Heart right ventricle (tissue), 16 donors: Measurements from ENCODE around the gene CEP72. TPM values are rescaled to one million over a fixed set of nuclear protein-coding genes. Genes with fewer than 3 reads are reported as not detected.

Source experiments
- ATAC-seq, 8 donors: fragments of 200-7000 bp; cut with Tn5 transposase; one replicate each; pipeline ENCODE4 v1.9.1; 2020; ENCODE audit warnings: mild to moderate bottlenecking in 8 of 8, moderate library complexity in 8 of 8, moderate number of reproducible peaks in 1 of 8
- DNase-seq, 2 donors: peaks; one replicate each; pipeline ENCODE4 v3.0.0-alpha.2; 2020
- H3K27ac ChIP-seq, 10 donors: fragments of 200-600 bp; sonication (generic) in 2 of 10; one replicate each; pipeline versions ENCODE4 v1.5.0 to v1.8.0; 2020 to 2022; ENCODE audit warnings: mild to moderate bottlenecking in 3 of 10
- H3K27me3 ChIP-seq, 7 donors: fragments of 200-600 bp; one replicate each; pipeline ENCODE4 v1.8.0; 2021 to 2022; ENCODE audit warnings: mild to moderate bottlenecking in 2 of 7
- H3K36me3 ChIP-seq, 9 donors: fragments of 200-600 bp; sonication (generic) in 1 of 9; one replicate each; pipeline versions ENCODE4 v1.5.0 to v1.8.0; 2020 to 2022; ENCODE audit warnings: mild to moderate bottlenecking in 2 of 9
- H3K4me1 ChIP-seq, 9 donors: fragments of 200-600 bp; sonication (generic) in 1 of 9; one replicate each; pipeline versions ENCODE4 v1.5.0 to v1.8.0; 2020 to 2022; ENCODE audit warnings: mild to moderate bottlenecking in 4 of 9
- H3K4me3 ChIP-seq, 10 donors: fragments of 200-600 bp; sonication (generic) in 2 of 10; one replicate each; pipeline versions ENCODE4 v1.5.0 to v1.8.0; 2020 to 2022; ENCODE audit warnings: mild to moderate bottlenecking in 7 of 10, moderate library complexity in 2 of 10
- H3K9me3 ChIP-seq, 11 donors: fragments of 200-600 bp in 10 of 11; sonication (generic) in 2 of 11; one replicate each; pipeline versions ENCODE4 v1.5.0 to v1.8.0; 2013 to 2022; ENCODE audit warnings: mild to moderate bottlenecking in 2 of 11, control low read depth in 1 of 11, moderate library complexity in 1 of 11
- WGBS, 2 donors: extraction: QIAGEN DNeasy Blood & Tissue Kit; methylation state at CpG; one replicate each; pipeline ENCODE4 v1.1.7; 2013; ENCODE audit warnings: inconsistent platforms in 1 of 2; 5-methylcytosine and 5-hydroxymethylcytosine counted together
- intact Hi-C, 10 donors: fragments of 100-400 bp; cut with DNase I; formaldehyde crosslinking; loops; one replicate each; pipeline versions ENCODE4 v1.11.1 to v1.14.2; 2022
- polyA plus RNA-seq, 2 donors: library from polyadenylated mRNA; stranded (reverse); fragments of 200-250 nt; gene quantifications; one replicate each; pipeline ENCODE4 v1.2.3, GENCODE V29; 2013
- total RNA-seq, 10 donors: library from RNA; stranded (reverse); fragmentation: NEBNext Ultra II Directional in 3 of 10; extraction: Animal tissue kit (Norgen Biotek cat#: 25700) in 3 of 10; gene quantifications; one replicate each; pipeline versions ENCODE4 v1.2.1 to v1.2.4, GENCODE V29; 2021 to 2023
- TF ChIP-seq, protein P1 (sequence below), 9 donors: fragments of 200-600 bp; sonication (generic) in 2 of 9; IDR thresholded peaks; one replicate each; pipeline versions ENCODE4 v1.5.0 to v1.8.0; 2021 to 2022; ENCODE audit warnings: antibody characterized with exemption in 9 of 9, mild to moderate bottlenecking in 5 of 9, moderate library complexity in 1 of 9
- donor health status: Arrhythmogenic right ventricular cardiomyopathy.
- donor health status: ischemic (EF 13 %, LVEDD 7.1; RV severe dilation, severe dysfunction).
- donor health status: healthy with polysubstance abuse.
- donor health status: DM: no; HTN: yes; CAD: no.
- donor health status: DM: no; HTN: no; CAD: no.
- donor health status: ischemic (EF 25% LVEDD 6.9; RV normal size, moderate dysfunction).
- donor health status: ischemic (EF 25% LVEDD 5.7; RV mildly dilated, moderate dysfunction).
- donor health status: healthy.
- donor health status: DM: yes; HTN: yes; CAD: no.
- donor health status: Ischemic cardiomyopathy.
- donor health status: ischemic (EF 35%, LVEDD 5.7; RV mildly dilated, moderate dysfunction).
- donor health status: nonischemic (EF 11% LVEDD 7.7; RV severe dilation, severe dysfunction).
- donor health status: DM: yes; HTN: yes; CAD: no.
- donor health status: PGD.
- donor health status: ischemic (EF 29% LVEDD 5.4; RV normal size, mild dysfunction).
- donor health status: nonischemic (EF 23%, LVEDD 6.1; RV moderate dilation, normal function).

CEP72 gene
- total and polyA plus RNA-seq, 12 donors = 0.66 to 2.4 (median 1.4) TPM

DNA sequence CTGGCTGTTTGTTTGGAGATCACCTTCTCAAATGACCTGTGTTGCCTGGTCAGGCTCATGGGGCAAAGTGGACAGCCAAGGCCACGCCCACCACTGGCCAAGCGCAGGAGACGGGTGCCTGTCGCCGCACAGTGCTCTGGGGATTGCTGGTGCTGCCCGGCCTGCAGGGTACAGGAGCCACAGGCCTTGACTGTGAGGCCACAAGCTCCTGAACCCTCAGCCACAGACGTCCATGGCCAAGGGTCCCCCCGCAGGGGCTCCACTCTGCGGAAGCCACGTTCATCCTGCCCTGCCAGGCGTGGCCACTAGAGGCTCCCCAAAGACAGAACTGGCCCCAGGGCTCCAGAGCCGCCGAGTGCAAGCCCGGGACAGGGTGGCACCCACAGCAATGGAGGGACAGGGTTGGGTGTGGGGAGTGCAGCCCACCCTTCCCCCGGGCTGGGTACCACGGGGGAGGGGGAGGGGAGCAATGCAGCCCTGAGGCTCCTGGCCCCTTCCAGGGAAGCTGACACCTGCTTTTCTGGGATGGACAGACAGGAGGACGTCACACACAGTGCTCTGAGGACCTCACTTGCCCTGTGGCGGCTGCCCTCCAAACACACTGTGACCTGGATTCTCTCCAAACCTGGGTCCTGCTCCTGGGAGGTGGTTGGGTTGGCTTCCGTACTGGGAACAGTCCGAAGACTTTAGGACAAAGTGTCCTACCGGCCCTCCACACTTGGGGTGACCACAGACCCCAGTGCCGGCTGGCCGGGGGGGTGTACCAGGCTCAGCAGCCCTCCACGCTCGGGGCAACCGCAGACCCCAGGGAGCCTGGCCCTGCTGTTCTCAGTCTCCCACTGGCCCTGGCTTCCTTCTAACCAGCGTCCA, 59.6 kb downstream of the CEP72 start:
- H3K4me1 ChIP-seq = peaks cover 25 to 45% (median 37%) of the 10 kb centered on the region in 9 donors
- H3K27me3 ChIP-seq = peaks cover 0 to 25% (median 0%) of the 10 kb centered on the region in 7 donors
- no peaks in the 10 kb centered on the region for H3K9me3 ChIP-seq
- peak; percentile 75 to 79 for DNase-seq
- TF ChIP-seq, protein P1, sequence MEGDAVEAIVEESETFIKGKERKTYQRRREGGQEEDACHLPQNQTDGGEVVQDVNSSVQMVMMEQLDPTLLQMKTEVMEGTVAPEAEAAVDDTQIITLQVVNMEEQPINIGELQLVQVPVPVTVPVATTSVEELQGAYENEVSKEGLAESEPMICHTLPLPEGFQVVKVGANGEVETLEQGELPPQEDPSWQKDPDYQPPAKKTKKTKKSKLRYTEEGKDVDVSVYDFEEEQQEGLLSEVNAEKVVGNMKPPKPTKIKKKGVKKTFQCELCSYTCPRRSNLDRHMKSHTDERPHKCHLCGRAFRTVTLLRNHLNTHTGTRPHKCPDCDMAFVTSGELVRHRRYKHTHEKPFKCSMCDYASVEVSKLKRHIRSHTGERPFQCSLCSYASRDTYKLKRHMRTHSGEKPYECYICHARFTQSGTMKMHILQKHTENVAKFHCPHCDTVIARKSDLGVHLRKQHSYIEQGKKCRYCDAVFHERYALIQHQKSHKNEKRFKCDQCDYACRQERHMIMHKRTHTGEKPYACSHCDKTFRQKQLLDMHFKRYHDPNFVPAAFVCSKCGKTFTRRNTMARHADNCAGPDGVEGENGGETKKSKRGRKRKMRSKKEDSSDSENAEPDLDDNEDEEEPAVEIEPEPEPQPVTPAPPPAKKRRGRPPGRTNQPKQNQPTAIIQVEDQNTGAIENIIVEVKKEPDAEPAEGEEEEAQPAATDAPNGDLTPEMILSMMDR (IDR thresholded peaks at IDR 0.05) = peak; percentile 88 to 98 (median 95)
- H3K36me3 ChIP-seq = peaks cover 0 to 10% (median 0%) of the 10 kb centered on the region in 9 donors
- ATAC-seq = peak; percentile 71 to 88 (median 80)
- H3K4me3 ChIP-seq = peak overlapping the region in 4 of 10 donors; percentile 8 to 40 (median 28)
- H3K27ac ChIP-seq = peak overlapping the region in 6 of 10 donors; percentile 29 to 76 (median 56)
- intact Hi-C loops = loop anchor here in 9 of 10 donors (2.0 to 10.0 kb wide), 6 partner anchors 86 to 236 kb away; partner anchors contain the start of gene ZDHHC11B (in 1 of the 9)
- 17 to 25% methylated on average over 26 to 27 of the region's 27 CpGs for WGBS, 2 donors

DNA sequence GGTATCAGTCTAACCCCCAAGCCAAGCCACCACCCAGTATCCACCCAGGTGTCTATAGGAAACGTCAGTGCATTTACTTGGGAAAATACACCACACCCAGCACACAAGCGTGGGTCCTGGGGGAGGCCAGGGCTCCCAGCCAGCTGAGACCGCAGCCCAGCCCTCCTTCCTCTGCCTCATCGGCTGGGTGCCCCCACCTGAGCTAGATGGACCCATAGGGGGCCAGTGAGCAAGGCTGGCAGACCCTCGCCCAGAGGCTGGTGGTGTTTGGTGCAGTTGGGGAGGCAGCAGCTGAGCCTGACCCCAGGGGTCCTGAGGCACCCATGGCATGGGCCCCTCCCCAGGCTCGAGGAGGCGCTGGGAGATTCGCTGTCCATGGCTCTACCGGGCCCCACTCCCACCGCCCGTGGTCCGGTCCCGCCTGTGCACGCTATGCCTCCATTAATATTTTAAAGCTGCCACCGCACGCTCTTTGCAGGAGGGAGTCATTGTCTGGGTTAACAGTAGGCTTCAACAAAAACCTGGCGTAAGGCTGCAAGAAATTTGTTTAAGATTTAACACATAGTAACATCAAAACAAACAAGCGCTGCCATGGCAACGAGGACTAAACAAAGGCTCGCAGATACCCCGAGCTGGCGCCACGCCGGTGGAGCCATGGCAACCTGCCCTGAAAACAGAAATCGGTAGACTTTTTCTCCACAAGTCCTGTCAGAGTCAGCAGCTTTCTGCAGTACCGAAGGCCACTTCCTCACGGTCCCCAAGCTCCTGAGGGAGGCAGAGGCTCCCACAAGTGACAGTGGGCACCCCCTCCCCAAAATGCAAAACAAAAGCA, 60.4 kb downstream of the CEP72 start:
- 5 to 10% methylated on average over 27 of the region's 27 CpGs for WGBS, 2 donors
- Histone ChIP-seq H3K4me1 (peaks cover 25 to 45% (median 37%) of the 10 kb centered on the region in 9 donors), H3K36me3 (peaks cover 0 to 1% (median 0%) of the 10 kb centered on the region in 9 donors), H3K27ac (peak overlapping the region in 7 of 10 donors; percentile 29 to 83 (median 71)), H3K27me3 (peaks cover 0 to 25% (median 0%) of the 10 kb centered on the region in 7 donors), H3K4me3 (peak overlapping the region in 6 of 10 donors; percentile 8 to 40 (median 18)), H3K9me3 (no peaks in the 10 kb centered on the region)
- DNase-seq (peak; percentile 87 to 90), ATAC-seq (peak; percentile 1 to 49 (median 17))
- intact Hi-C loops = loop anchor here in 7 of 10 donors (2.0 to 10.0 kb wide), 5 partner anchors 85 to 235 kb away; partner anchors contain the start of gene ZDHHC11B (in 1 of the 7)
- TF ChIP-seq, protein P1 (IDR thresholded peaks at IDR 0.05) = no peak

DNA sequence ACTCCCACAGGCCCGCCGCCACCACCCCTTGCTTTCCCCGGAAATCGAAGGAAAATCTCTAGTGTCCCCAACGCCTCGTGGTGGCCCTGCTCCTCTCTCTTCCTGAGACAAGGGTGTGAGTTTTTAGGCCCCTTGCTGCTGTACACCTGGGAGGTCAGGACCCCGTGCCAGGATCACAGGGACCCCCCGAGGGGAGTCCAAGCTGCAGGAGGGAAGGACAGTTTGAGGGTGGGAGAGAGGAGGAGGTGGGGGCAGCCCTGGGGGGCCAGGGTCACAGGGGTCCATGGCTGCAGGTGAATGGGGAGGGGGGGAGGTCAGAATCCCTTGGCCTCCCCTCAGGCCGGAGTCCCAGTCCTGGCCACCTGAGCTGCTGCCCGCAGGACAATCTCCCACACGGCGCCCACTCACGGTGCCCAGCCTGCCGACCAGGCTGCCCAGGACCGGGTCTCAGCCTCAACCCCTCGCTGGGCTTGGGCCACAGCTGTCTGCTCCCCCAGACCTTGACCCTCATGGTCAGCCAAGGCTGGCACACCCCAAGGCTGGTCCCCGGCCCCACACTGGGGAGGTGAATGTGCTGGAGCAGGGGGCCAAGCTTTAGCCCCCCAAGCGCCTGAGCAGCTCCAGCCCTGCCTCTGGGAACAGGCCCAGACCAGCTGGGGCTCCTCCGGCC, 61.2 kb downstream of the CEP72 start:
- TF ChIP-seq, protein P1 (IDR thresholded peaks at IDR 0.05) = no peak
- Histone ChIP-seq H3K36me3 (no peaks in the 10 kb centered on the region), H3K9me3 (no peaks in the 10 kb centered on the region), H3K4me1 (peaks cover 25 to 45% (median 37%) of the 10 kb centered on the region in 9 donors), H3K4me3 (peak overlapping the region in 6 of 10 donors; percentile 8 to 40 (median 14)), H3K27me3 (peaks cover 0 to 25% (median 0%) of the 10 kb centered on the region in 7 donors), H3K27ac (peak overlapping the region in 5 of 10 donors; percentile 60 to 83 (median 73))
- intact Hi-C loops = loop anchor here in 7 of 10 donors (2.0 to 10.0 kb wide), 5 partner anchors 84 to 234 kb away; partner anchors contain the start of gene ZDHHC11B (in 1 of the 7)
- peak in 1 of 2 donors; percentile 4 for DNase-seq
- ATAC-seq = no peak
- 46 to 52% methylated on average over 19 of the region's 19 CpGs for WGBS, 2 donors
